NOMO-1 treated with dmso at 0.1 percent for 144 hours (cell line): Measurements from ENCODE around the gene UBXN6.

Experiments
- DNase-seq: peaks from one replicate; lab custom pipeline; 2025; ENCODE audit not compliant: unreplicated experiment; lab: John Stamatoyannopoulos, UW

Gene UBXN6

GRCh38 chr19:4409123-4409933 is 48.3 kb downstream of the UBXN6 start:
- no peak for DNase-seq

- DNase-seq: no peak
Observed at GRCh38 chr19:4406626-4407025, 51.0 kb downstream of the UBXN6 start.

GRCh38 chr19:4405977-4406376 is 51.6 kb downstream of the UBXN6 start:
- DNase-seq: no peak

GRCh38 chr19:4403005-4403761 is 54.4 kb downstream of the UBXN6 start:
- DNase-seq: no peak

GRCh38 chr19:4402171-4403004 is 55.2 kb downstream of the UBXN6 start, which contains the start of gene CHAF1A:
Gene CHAF1A, plus strand, starts transcription at chr19:4402640. Its CDS starts 123 bp downstream, at chr19:4402763.
- peak; percentile 99 for DNase-seq

- DNase-seq: no peak
Observed at GRCh38 chr19:4401769-4402170, 55.8 kb downstream of the UBXN6 start.

GRCh38 chr19:4400135-4400936 is 57.3 kb downstream of the UBXN6 start, which contains the start of gene SH3GL1:
Gene SH3GL1, minus strand, starts transcription at chr19:4400547. Its CDS starts 179 bp downstream, at chr19:4400368.
- DNase-seq: peak; percentile 86

GRCh38 chr19:4399812-4400134 is 57.8 kb downstream of the UBXN6 start:
- no peak for DNase-seq

- no peak for DNase-seq
Observed at GRCh38 chr19:4396949-4397783, 60.4 kb downstream of the UBXN6 start.
